GM18519 (cell line): ENCODE results near the gene PEX3.

Experiments used
- ATAC-seq: cut with Tn5 transposase; IDR thresholded peaks from one replicate; pipeline ENCODE4 v1.9.1; 2021; ENCODE audit warnings: mild to moderate bottlenecking, moderate library complexity; ENCODE audit not compliant: unreplicated experiment, low FRiP score

Gene PEX3, protein sequence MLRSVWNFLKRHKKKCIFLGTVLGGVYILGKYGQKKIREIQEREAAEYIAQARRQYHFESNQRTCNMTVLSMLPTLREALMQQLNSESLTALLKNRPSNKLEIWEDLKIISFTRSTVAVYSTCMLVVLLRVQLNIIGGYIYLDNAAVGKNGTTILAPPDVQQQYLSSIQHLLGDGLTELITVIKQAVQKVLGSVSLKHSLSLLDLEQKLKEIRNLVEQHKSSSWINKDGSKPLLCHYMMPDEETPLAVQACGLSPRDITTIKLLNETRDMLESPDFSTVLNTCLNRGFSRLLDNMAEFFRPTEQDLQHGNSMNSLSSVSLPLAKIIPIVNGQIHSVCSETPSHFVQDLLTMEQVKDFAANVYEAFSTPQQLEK

DNA sequence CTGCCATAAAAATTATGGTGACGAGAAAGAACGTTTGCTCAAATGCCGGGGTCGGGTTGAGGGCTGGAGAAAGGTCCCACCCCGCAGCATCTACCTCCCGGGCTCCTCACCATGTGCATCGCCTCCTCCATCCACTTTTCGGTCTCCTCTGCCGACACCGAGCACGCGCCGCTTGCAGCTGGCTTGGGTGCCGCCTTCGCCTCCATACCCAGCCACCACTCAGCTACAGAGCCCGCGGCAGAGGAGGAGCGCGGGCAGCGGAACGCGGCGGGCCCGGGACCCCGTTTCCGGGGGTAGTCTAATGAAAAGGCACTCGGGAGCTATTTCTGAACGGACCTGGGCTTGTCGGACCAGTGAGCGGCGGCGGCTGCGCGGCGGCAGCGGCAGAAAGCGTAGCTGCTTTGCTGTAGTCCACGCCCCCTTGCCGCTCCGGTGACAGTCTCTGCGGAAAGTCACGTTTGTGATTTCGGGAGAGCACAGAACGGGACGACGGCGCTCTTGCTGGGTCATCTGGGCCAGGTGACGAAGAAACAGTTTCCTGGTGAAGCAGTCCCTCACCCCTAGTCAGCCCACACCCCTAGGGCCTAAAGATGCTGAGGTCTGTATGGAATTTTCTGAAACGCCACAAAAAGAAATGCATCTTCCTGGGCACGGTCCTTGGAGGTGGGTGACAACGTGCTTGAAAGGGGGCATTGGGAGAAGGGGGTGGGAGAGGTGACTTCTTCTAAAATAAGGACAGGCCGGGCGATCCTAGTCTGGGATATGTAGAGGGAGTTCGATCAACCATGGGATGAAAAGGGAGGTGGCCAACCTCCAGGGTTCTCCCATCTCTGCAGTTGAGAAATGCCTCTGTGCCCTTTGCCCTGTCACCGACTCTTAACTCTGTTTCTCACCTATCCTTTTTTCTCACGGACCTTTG is at the start of gene PEX3, which contains the start of gene ADAT2:
PEX3 (plus strand) TSS at position 353 of the 919 bp plus-strand sequence; CDS start at position 591, 238 bp downstream.
ADAT2 (minus strand) TSS at position 243 of the 919 bp plus-strand sequence; CDS start at position 206, 37 bp downstream.
- ATAC-seq = peak; percentile 94

DNA sequence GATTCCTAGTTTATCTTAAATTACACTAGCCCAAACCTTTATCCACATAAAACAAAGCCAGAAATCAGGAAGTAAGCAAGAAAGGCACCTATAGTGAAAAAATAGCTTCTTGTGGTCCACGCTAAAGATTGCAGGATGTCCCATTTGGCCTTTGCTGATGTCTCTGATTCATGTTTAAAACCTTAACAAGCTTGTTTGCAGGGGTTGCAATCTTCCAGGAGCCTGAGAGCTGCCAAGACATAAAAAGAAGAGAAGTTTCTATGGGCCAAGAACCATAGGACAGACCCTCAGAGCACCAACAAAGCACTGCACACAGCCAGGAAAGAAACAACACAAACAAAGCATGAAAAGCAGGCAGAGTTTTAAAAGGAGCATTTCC is 49.5 kb upstream of the PEX3 start:
- ATAC-seq = no peak

DNA sequence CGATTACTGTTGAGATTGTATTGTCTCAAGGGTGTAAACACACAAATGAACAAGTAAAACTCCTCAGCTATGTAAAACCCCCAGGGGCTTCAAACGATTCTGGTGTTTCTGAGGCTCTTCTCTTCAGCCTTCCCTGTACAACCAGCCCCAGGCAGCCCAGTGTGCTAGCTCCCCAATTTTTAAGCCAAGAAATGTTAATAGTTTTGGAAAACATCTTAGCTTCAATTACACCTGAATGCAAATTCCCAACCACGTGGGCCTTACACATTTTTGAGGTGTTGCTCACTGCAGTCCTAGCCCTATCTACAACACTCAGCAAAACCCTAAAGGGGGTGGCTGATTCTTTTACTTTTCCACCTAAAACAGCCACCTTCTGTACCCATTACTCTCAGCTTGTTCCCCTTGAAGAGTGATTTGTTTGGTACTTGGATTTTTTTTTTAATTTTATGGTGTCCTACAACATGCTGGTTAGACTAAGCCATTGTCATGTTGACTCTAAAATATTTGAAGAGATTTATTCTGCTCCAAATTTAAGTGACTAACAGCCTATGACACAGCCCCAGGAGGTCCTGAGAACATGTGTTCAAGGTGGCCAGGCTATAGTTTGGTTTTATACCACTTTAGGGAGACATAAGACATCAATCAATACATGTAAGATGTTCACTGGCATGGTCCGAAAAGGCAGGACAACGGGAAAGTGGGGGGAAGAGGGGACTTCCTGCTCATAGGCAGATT is 48.8 kb upstream of the PEX3 start:
- no peak for ATAC-seq

- no peak for ATAC-seq
Measured at GRCh38 chr6:143402721-143403336, 47.8 kb upstream of the PEX3 start.

- no peak for ATAC-seq
Measured at GRCh38 chr6:143405373-143406154, 45.0 kb upstream of the PEX3 start.

GRCh38 chr6:143406673-143407072 is 43.9 kb upstream of the PEX3 start:
- ATAC-seq = peak; percentile 67

- ATAC-seq = no peak
Measured at GRCh38 chr6:143408151-143408786, 42.3 kb upstream of the PEX3 start.

GRCh38 chr6:143408787-143409162 is 41.8 kb upstream of the PEX3 start:
- ATAC-seq = no peak

DNA sequence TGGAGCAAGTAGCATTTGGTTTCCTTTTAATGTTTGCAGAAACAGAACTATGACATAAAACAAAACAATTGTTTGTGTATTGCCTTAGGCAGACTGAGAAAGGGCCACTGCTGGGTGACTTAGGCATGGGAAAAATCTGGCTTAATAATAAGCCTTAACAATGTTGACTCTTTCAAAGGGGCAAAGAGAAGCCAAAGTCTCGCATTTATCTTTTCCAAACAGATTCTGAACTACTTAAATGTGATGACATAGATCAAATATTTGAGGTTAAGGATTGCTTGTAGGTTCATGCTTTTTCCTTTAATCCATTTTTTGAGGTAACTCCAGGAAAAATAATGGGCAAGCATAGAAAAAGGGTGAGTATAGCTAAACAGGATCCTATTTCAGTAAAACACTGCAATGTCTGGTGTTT is 39.7 kb upstream of the PEX3 start:
- no peak for ATAC-seq

DNA sequence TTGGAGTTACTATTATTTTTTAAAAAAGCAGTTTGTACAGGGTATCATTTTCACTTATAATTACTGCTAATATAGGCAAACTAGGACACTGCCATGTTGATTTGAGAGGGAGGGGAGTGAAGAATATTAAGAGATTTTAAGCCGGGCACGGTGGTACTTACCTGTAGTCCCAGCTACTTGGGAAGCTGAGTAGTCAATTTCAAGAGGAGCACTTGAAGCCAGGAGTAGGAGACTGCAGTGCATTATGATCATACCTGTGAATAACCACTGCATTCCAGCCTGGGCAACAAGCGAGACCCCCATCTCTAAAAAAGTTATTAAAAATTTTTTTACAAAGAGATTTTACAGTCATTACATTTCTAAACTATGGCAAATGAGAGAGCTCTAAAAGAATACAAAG is 35.8 kb upstream of the PEX3 start:
- no peak for ATAC-seq

- ATAC-seq = no peak
Measured at GRCh38 chr6:143419526-143419925, 31.1 kb upstream of the PEX3 start.

DNA sequence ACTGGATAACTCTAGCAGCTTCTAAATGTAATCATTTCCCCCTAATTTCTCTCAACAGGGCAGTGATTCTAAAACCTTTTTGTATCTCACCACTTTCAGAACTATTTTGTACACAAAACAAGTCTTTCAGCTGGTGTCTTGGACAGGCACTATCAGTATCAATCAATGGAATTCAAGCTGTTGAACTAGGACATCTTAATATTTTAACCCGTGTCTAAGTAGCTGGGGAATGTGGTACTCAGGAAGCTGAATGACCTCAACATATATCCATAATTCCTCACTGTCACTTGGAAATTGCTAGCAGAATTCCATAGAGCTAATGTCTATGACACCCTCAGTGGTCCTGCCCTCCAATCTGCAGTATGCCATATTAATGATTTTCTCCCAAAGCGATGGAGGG is 24.6 kb upstream of the PEX3 start:
- ATAC-seq = no peak

- peak; percentile 99 for ATAC-seq
Measured at GRCh38 chr6:143427109-143427817, 23.3 kb upstream of the PEX3 start.

GRCh38 chr6:143429970-143430369 is 20.6 kb upstream of the PEX3 start:
- ATAC-seq = no peak

GRCh38 chr6:143431226-143431625 is 19.4 kb upstream of the PEX3 start:
- ATAC-seq = no peak

DNA sequence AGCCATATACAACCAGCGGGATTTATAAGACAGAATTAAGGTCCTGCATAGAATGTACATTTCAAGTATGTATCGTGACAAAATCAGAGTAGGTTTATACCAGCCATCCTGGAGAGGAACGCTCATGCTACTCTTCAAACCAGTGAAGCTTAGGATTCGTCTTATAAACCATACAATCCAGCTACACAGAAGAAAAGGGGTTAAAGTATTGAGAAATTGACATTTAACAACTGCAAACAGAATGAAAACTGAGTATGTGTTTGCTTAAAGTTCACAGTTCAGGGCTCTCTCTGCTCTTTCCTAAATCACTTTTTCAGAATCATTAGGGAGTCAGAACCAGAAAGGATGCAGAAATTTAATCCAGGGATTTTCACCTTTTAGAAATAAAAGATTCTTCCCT is 18.0 kb upstream of the PEX3 start:
- no peak for ATAC-seq

- no peak for ATAC-seq
Measured at GRCh38 chr6:143441010-143441409, 9.6 kb upstream of the PEX3 start.
